ENCODE data around the gene DCHS1.
"Not testable (repeated sequence)": the region's sequence is repeated elsewhere in the genome, so short reads cannot be mapped to it uniquely, and the experiment has no call there.

Gene DCHS1, protein sequence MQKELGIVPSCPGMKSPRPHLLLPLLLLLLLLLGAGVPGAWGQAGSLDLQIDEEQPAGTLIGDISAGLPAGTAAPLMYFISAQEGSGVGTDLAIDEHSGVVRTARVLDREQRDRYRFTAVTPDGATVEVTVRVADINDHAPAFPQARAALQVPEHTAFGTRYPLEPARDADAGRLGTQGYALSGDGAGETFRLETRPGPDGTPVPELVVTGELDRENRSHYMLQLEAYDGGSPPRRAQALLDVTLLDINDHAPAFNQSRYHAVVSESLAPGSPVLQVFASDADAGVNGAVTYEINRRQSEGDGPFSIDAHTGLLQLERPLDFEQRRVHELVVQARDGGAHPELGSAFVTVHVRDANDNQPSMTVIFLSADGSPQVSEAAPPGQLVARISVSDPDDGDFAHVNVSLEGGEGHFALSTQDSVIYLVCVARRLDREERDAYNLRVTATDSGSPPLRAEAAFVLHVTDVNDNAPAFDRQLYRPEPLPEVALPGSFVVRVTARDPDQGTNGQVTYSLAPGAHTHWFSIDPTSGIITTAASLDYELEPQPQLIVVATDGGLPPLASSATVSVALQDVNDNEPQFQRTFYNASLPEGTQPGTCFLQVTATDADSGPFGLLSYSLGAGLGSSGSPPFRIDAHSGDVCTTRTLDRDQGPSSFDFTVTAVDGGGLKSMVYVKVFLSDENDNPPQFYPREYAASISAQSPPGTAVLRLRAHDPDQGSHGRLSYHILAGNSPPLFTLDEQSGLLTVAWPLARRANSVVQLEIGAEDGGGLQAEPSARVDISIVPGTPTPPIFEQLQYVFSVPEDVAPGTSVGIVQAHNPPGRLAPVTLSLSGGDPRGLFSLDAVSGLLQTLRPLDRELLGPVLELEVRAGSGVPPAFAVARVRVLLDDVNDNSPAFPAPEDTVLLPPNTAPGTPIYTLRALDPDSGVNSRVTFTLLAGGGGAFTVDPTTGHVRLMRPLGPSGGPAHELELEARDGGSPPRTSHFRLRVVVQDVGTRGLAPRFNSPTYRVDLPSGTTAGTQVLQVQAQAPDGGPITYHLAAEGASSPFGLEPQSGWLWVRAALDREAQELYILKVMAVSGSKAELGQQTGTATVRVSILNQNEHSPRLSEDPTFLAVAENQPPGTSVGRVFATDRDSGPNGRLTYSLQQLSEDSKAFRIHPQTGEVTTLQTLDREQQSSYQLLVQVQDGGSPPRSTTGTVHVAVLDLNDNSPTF (N-terminal part only)

GRCh38 chr11:6655790-6656583 is at the start of gene DCHS1:
Gene DCHS1 (minus strand): TSS chr11:6655809. CDS start chr11:6641613, 14,196 bp downstream.
- DNase-seq, result no peak

- DNase-seq, result peak; percentile 50
Observed at GRCh38 chr11:6703247-6704063, 47.8 kb upstream of the DCHS1 start.

DNA sequence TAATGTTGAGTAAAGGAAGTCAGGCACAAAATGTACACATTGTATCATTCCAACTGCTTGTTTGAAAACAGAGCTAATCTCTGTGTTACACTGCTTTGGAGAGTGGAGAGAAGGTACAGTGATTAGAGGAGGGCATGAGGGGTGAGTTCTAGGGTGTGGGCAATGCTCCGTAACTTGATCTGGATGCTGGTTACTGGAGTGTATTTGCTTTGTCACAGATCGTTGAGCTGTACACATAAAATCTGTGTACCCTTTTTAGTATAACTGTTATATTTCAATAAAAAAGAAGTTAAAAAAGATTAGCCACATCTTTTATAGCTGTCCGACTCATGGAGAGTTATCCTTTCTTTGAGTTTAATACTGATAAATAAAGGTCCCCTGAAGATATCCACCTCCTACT is 46.3 kb upstream of the DCHS1 start:
- DNase-seq, result not testable (repeated sequence)

- DNase-seq, result peak; percentile 7
Observed at GRCh38 chr11:6695377-6695776, 39.8 kb upstream of the DCHS1 start.

DNA sequence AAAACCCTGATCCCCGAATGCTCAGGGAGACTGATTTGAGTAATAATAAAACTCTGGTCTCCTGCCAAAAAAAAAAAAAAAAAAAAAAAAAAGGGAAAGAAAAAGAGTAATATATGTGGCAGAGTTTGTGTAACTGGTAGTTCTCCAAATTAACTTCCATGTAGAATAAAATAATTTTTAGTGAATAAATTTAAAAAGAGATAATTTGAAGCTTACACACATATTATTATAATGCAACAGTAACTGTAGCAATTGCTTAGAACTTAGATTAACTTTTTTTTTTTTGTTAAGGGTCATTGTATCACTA is 38.6 kb upstream of the DCHS1 start:
- DNase-seq, result no peak

DNA sequence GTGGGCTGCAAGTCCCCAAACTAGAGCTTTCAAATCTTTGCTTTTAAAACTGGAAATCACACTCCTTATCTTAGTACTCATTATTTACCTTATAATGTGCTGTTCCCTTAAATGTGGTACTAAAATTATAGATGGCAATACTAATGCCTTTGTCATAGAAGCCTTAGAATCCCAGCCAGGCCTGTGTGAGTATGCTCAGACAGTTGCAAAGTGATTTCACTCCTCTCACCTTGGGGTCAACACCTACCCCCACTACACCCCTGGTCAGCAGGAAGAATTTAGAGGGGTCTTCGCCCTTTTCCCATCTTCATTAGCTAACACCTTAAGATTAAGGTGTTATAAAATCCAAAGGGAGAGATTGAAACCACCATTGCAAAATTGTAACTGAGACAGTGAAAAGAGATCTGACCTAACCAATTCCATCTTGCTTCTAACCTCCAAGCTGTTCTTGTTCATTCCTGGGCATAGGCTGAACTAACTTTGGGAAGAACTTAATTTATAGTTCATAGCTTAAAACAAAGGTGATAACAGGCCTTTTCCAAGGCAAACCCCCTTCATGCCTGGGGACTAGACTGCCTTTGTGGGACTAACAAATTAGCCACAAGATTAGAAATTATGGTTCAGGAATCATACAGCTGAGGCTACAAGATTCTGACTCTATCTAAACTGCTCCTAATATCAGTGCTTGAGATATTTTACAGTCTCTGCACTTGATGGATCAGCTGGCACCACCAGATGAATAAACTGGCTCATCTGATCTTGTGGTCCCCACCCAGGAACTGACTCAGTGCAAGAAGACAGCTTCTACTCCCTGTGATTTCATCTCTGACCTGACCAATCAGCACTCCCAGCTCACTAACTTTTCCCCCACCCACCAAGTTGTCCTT is 38.0 kb upstream of the DCHS1 start:
- DNase-seq, result peak; percentile 47

DNA sequence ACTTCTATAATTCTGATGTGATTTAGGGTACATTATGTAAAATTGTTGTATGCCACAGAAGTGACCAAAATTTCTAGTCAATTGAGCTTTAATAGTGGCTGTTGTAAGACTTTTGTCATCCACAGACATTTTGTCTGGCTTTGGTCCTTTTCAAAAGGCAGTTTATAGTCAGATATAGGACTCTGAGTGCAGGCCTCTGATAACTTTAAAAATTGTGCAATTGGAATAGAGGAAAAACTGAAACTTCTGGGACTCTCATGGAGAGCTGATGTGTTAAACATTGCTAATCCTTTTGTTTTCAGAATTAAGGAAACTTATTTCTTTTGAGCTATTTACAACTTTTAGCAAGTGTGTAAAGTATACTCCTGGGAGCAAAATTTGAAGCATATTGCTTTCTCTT is 36.5 kb upstream of the DCHS1 start:
- DNase-seq, result no peak

DNA sequence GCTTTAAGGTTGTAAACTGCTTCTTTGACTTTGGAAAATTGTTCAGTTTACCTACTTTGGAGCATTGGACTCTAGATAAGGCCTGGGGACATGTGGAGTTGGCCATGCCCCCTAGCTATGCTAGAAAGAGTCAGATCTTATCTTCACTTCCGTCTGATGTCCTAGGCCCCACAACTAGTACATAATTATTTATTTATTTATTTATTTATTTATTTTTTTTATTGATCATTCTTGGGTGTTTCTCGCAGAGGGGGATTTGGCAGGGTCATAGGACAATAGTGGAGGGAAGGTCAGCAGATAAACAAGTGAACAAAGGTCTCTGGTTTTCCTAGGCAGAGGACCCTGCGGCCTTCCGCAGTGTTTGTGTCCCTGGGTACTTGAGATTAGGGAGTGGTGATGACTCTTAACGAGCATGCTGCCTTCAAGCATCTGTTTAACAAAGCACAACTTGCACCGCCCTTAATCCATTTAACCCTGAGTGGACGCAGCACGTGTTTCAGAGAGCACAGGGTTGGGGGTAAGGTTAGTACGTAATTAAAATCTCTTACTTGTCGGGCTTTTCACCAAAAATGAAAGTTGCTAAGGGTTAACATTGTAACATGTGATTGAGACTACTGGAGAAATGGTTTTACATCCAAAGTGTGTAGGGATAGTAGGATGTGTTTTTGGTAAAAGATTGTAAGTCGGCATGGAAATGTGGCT is 35.0 kb upstream of the DCHS1 start:
- not testable (repeated sequence) for DNase-seq

DNA sequence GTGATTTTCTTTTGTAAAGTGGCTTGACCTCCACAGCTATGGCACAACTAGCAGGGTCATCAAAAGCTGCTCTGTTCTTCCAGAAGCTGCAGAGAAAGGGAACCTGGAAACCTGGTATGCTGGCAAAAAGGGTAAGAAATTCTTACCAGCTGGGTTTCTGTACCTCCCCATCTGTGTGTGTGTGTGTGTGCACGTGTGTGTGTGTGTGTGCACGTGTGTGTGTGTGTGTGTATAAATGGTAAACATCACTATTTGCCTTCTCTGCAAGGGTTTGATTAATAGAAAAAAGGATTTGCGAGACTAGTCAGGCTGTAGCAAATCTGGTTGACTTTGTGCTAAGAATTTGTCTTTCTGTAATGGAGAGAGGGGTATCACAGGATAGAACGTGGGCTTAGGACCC is 32.3 kb upstream of the DCHS1 start:
- no peak for DNase-seq

GRCh38 chr11:6686006-6686405 is 30.4 kb upstream of the DCHS1 start:
- no peak for DNase-seq

GRCh38 chr11:6684068-6684467 is 28.5 kb upstream of the DCHS1 start:
- not testable (repeated sequence) for DNase-seq

DNA sequence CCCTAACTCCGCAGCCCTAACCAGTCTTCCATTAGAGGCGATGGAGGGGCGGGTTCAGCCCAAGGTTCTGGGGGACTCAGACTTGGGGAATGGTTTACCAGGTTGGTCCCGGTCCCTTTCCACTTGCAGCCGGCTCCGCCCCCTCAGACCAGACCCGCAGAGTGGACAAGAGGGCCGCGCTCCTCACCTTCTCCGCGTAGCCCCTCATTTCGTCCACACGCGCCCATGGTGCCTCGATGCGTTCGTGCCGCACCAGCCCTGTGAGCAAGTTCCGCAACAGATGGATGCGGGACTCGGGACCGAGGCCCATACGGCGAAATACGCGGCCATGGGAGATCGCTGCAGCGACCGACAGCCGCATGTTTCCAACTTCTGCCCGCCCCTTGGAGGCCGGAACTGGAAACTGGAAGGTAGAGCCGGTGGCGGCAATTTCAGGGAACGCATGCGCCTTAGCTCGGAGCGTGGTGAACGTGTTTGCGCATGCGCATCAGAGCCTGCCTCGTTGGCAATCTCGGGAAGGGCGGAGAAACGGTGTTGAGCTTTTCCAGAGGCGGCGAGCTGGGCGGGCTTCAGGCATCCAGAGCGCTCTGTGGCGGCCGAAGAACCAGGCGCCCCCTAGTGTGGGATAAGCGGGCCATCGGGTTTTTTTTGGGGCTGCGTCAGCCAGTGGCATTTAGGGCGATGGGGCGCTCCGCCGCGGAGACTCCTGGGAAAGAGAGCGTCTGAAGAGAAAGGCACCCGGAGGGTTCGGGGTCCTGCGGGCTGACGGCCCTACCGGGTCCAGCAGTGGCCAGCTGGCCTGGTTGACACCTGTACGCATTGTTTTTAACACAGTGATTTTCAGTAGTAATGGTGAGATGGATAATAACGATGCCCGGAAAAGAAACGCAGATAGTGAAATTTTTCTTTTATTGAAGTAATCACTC is 27.6 kb upstream of the DCHS1 start, which contains the start of gene MRPL17:
MRPL17 (minus strand) TSS at position 405 of the 926 bp plus-strand sequence; CDS start at position 361, 44 bp downstream.
- DNase-seq, result peak; percentile 99

DNA sequence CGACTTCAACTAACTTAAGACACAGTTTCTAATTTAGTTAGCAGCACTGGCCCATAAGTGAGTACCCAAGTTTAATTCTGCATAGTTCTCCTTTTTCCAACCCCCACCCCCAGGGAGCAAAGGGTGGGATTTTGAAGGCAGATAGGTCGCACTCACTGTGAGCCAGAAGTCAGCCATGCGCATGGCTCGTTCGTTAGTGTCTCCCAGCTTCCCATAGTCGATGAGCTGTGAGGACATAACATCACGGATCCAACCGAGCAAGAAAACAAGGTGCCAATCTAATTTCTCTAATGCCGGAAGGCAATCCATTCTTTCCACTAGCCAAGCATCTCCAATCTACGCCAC is 27.0 kb upstream of the DCHS1 start:
- DNase-seq, result peak; percentile 28

DNA sequence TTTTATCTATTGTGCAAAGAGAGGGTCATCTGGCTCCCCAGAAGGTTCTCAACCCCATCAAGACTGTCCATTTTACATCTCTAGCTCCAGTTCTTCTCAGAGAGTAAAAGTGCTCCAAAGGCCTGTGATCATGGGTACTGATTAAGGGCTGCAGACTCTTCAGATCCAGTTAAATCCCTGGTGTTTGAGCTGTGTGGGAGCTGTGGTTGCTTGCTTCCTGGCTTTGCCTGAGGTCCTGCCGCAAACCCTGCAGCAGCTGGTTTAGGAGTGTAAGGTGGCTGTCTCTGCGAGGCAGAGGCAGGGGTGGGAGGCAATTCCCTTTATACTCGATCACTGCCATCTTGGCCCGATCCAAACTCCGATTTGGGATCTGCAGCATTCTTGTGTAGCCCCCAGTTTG is 26.3 kb upstream of the DCHS1 start:
- DNase-seq, result peak; percentile 5

GRCh38 chr11:6681505-6681904 is 25.9 kb upstream of the DCHS1 start:
- DNase-seq, result no peak

DNA sequence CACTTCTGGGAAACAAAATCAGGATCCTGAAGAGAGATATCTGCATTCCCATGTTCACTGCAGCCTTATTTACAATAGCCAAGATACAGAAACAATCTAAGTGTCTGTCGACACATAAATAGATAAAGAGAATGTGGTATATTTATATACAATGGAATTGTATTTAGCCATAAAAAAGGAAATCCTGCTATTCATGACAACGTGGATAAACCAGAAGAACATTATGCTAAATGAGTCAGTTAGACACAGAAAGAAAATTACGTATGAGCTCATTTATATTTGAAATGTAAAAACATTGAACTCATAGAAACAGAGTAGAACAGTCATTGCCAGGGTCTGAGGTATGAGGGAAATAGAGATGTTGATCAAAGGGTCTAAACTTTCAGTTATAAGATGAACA is 21.4 kb upstream of the DCHS1 start:
- DNase-seq, result no peak

DNA sequence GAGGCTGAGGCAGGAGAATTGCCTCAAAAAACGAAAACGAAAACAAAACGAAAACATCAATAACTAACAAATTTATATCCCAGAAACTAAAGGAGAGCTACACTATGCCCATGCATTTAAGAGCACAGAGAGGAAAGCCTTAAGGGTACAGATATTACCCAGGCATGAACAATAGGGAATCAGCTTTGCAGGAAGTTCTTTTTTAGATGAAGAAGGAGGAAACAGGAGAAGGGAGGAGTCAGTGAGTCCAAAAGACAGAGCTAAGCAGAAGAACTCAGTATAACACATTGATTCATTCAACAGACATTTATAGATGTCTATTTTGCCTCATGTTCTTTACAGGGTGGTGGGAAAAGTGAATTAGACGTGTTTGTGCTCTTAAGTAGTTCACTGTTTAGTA is 19.3 kb upstream of the DCHS1 start:
- DNase-seq, result no peak

GRCh38 chr11:6674219-6674597 is 18.6 kb upstream of the DCHS1 start:
- no peak for DNase-seq

Measured in kidney glomerular epithelial cell (primary cell).